Hepatic stellate cell (primary cell): ENCODE data around the gene TMEM235.
"Not testable (repeated sequence)": the region's sequence is repeated elsewhere in the genome, so short reads cannot be mapped to it uniquely, and the experiment has no call there.

ENCODE experiments used
- DNase-seq: peaks from one replicate; pipeline ENCODE4 v3.0.0; 2011; ENCODE audit warnings: low spot score

TMEM235 gene

DNA sequence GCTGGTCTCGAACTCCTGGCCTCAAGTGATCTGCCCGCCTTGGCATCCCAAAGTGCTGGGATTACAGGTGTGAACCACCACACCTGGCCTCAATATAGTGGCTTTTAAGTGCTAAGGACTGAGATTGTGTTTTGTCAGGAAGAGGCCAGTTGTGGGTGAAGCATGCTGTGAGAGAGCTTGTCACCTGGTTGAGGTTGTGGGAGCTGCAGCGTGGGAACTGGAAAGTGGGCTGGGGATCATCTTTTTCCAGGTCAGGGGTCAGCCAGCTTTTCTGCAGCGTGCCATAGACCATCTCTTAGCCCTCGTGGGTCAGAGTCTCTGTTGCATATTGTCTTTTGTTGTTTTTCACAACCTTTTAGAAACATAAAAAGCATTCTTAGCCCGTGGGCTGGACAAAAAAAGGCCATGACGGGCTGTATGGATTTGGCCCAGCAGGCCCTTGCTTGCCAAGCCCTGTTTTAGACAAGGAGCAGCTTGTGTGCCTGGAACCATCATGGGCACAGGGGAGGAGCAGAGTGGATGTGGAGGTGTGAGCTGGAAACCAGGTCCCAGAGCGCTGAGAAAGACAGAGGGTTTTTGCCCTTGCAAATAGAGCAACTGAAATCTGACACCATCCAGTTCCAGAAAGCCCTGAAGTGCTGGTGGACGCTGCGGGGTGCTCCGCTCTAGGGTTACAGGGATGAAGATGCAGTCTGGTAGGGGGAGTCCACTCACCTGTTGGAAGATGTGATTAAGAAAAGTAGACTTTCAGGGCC, 11.9 kb upstream of the TMEM235 start:
- no peak for DNase-seq

- no peak for DNase-seq
These were observed 8.4 kb upstream of the TMEM235 start for GRCh38 chr17:78223061-78223460.

DNA sequence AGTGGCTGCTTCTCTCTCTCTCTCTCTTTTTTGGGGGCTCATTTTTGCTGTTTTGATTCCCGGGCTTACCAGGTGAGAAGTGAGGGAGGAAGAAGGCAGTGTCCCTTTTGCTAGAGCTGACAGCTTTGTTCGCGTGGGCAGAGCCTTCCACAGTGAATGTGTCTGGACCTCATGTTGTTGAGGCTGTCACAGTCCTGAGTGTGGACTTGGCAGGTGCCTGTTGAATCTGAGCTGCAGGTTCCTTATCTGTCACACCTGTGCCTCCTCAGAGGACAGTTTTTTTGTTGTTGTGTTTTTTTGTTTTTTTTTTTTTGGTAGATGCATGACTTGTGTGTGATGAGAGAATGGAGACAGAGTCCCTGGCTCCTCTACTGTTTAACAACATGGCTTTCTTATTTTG, 7.7 kb upstream of the TMEM235 start:
- DNase-seq, result no peak

DNA sequence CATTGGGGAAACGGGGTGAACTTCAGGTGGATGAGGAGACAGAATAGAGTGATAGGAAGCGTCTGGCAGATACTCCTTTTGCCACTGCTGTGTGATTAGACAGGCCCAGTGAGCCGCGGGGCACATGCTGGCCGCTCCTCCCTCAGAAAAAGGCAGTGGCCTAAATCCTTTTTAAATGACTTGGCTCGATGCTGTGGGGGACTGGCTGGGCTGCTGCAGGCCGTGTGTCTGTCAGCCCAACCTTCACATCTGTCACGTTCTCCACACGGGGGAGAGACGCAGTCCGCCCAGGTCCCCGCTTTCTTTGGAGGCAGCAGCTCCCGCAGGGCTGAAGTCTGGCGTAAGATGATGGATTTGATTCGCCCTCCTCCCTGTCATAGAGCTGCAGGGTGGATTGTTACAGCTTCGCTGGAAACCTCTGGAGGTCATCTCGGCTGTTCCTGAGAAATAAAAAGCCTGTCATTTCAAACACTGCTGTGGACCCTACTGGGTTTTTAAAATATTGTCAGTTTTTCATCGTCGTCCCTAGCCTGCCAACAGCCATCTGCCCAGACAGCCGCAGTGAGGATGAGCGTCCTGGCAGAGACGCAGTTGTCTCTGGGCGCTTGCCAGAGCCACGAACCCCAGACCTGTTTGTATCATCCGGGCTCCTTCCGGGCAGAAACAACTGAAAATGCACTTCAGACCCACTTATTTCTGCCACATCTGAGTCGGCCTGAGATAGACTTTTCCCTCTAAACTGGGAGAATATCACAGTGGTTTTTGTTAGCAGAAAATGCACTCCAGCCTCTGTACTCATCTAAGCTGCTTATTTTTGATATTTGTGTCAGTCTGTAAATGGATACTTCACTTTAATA, 7.0 kb upstream of the TMEM235 start:
- no peak for DNase-seq

GRCh38 chr17:78225088-78225865, 6.2 kb upstream of the TMEM235 start:
- DNase-seq, result no peak

GRCh38 chr17:78226055-78226758, 5.2 kb upstream of the TMEM235 start:
- no peak for DNase-seq

GRCh38 chr17:78226759-78227454, 4.5 kb upstream of the TMEM235 start:
- DNase-seq, result no peak

DNA sequence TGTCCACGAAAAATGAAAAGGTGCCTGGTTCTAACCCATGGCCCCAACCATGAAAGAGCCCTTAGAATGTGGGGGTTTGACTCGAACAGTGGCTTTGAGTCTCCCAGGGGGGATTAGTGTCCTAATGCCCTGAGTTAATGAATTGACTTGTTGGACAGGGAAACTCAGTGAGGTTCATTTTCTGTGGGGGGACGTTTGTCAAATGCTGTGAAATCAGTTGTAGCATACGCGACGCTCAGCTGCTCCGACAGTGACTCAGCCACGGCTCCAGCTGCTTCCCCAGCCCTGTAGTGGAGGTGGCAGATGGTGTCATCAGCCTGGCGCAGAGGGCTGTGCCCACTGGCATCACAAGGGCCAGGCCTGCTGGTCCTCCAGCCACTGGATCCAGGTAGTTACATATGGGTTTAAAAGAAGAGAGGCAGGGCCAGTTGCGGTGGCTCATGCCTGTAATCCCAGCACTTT, 3.9 kb upstream of the TMEM235 start:
- DNase-seq, result no peak

GRCh38 chr17:78228176-78228575, 3.3 kb upstream of the TMEM235 start:
- no peak for DNase-seq

DNA sequence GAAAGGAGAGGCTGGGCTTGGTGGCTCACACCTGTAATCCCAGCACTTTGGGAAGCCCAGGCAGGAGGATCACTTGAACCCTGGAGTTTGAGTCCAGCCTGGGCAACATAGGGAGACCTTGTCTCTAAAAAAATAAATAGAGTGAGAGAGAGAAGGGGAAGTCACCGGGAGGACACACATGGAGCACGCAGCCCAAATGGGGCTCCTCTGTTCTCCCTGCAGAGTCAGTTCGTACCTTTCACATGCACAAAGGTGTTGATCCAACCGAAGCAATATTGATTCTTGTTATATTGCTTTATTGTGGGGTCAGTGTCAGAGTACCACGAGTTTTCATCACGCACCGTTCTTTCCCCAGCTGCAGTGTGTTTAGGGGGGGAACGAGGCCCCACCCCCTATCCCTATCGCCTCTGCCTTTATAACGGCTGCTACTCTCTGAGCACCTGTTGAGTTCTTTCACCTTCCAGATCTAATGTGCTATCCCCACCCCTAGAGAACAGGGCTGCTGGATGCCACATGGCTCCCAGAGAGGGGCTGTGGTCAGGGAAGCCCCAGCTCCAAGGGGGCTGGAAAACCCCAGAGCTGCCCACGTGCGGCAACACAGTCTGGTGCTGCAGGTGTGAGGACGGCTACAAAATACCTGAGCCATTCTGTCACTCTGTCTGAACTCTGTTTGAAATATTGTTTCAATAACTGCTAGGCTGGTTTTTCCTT, 1.0 kb upstream of the TMEM235 start:
- no peak for DNase-seq

DNA sequence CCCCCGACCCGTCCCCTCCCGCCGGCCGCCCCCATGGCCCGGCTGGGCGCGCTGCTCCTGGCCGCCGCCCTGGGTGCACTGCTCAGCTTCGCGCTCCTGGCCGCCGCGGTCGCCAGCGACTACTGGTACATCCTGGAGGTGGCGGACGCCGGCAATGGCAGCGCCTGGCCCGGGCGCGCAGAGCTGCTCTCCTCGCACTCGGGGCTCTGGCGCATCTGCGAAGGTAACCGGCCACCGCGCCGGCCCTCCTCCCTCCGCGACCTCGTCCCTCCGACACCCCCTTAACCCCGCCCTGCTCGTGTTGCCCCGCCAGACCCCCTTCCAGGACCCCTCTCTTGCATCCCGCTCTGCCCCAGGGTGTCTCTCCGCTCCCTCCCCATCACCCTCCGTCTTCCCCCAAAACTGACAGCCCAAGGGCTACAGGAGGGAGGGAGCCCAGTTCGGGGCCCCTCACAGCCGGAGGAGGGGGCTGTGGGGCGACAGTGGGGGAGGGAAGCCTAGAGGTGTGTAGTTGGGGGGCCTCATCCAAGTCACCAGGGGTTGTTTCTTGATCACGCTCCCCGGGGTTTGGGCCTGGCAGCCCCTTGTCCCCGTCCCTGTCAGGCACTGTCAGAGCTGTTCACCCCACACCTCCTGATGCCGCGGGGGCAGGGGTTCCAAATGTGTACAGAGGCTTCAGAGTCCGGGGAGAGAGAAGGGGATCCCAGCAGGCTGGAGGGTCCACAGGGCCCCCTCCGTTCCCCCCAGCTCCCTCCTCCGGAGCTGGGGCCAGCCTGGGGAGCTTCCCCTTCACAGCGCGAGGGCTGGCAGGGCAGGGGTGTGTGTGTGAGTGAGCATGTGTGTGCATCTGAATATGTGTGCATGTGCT, 794 bp downstream of the TMEM235 start:
- no peak for DNase-seq

- no peak for DNase-seq
These were observed 1.4 kb downstream of the TMEM235 start for GRCh38 chr17:78232859-78233173.

- DNase-seq, result no peak
These were observed 2.2 kb downstream of the TMEM235 start for GRCh38 chr17:78233678-78234077.

DNA sequence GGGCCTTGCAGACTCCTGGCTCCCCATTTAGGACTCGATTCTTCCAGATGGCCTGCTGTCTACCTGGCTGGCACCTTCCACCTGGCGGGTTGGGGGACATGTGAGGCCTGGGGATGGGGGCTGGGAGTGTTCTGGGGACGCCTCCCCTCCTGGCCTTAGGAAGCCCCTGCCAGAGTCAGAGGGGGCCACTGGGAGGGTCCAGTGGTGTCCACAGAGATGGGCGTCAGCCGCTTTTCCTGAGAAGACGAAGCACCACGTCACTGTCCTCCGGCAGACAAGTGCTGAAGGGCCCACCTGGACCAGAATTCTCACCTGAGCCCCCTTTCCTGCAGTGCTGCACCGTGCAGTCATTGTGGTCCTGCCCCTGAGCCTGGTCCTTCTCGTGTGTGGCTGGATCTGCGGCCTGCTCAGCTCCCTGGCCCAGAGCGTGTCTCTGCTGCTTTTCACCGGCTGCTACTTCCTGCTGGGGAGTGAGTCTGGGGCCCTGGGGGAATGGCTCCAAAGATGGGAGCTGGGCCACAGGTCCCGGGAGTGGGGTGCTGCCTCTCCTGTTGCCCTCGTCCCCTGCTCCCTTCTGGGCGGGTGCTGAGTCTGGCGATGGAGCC, 2.9 kb downstream of the TMEM235 start:
- DNase-seq, result no peak

GRCh38 chr17:78235022-78235421, 3.6 kb downstream of the TMEM235 start:
- DNase-seq, result not testable (repeated sequence)

DNA sequence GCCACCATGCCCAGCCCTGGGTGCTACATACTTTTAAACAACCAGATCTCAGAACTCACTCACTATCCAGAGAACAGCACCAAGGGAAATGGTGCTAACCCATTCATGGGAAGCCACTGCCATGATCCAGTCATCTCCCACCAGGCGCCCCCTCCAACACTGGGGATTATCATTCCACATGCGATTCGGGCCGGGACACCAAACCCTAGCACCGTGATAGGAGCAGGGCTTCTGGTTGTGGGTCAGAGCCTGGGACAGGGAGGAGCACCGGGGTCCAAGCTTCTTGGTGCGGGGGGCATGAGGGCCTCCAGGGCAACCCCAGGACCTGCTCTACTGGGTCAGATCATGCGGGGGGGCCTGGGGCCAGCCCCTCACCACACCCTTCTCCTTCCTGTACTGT, 4.5 kb downstream of the TMEM235 start:
- no peak for DNase-seq

GRCh38 chr17:78236362-78237127, 5.1 kb downstream of the TMEM235 start:
- DNase-seq, result no peak

GRCh38 chr17:78237401-78238012, 6.1 kb downstream of the TMEM235 start:
- DNase-seq, result no peak
